DMS 273 (cell line): ENCODE data around the gene PCGF3.
"Not testable (repeated sequence)": the region's sequence is repeated elsewhere in the genome, so short reads cannot be mapped to it uniquely, and the experiment has no call there.

ENCODE experiments used
- DNase-seq: peaks from one replicate; lab custom pipeline; 2025; ENCODE audit not compliant: unreplicated experiment; lab: John Stamatoyannopoulos, UW

Gene PCGF3

GRCh38 chr4:740011-740410 lies 34.4 kb downstream of the PCGF3 start:
- no peak for DNase-seq

- DNase-seq = no peak
Measured at GRCh38 chr4:740656-741282, 35.1 kb downstream of the PCGF3 start.

DNA sequence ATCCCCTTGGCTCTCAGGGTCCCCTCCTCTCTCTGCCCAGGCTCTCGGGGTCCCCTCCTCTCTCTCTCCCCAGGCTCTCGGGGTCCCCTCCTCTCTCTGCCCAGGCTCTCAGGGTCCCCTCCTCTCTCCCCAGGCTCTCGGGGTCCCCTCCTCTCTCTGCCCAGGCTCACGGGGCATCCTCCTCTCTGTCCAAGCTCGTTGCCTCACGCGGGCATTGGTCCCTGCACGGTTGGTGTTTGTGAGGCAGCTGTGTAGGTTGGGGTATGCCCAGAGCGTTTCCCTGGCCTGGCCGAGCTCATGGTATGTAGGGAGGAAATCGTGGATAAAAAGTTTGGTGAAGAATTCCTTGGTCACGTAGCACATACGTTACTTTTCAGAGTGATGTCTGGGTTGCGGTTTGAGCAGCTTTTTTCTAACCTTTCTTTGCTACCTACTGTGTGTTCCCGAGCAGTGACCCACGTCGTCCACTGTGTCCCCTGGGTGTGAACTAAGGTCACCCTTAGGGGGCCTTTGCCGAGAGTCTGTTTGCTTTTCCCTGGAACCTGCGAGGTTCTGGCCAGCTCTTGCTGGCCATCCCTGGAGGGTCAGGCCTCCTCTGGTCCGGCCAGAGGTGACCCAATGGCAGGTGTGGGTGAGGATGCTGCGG lies 36.6 kb downstream of the PCGF3 start:
- no peak for DNase-seq

DNA sequence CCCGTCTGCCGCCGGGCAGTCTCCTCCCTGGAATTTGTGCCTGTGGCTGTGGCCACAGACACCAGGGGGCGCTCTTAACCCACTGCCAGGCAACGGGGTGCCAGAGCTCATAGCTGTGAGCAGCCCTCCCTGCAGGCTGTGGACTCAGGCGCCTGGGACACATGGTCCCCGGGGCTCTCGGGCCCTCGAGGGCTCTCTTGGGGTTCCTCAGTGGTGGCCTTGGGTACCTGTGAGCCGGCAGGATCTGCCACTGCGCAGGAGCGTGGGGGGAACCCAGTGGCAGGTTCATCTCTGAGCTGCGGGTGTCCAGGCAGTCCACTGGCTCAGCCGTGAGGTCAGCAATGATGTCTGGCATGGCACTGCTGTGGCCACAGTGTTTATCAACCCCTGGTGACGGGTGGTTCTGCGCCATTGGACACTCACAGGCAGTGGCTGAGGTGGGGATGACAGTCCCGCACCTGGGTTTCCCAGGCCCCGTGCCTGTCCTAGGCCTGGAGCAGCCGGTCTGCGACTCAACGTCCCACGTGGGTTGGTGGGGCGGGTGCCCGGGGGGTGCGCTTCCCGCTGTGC lies 37.2 kb downstream of the PCGF3 start:
- peak; percentile 73 for DNase-seq

GRCh38 chr4:743463-744211 lies 38.0 kb downstream of the PCGF3 start:
- DNase-seq = no peak

DNA sequence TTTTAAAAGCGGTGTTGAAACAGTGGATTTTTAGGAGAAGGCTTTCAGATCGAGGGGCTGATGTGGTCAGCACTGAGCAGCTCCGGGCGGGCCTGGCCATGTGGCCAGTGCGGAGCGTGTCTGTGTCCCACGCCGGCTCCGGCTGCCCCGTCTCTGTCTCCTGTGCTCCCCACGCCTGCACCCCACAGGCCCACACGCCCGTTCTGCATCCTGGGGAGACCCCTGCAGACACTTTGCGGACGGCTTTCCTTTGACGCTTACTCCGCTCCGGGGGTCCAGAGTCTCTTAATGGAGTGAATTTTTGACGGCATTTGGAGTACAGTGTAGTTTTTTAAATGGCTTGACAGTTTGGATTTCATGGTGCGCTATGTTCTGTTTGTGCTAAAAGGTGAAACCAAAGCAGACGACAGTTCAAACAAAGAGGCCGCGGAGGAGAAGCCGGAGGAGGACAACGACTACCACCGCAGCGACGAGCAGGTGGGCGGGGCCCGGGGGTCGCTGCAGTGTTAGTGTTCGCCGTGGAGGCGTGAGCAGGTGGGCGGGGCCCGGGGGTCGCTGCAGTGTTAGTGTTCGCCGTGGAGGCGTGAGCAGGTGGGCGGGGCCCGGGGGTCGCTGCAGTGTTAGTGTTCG lies 38.7 kb downstream of the PCGF3 start:
- DNase-seq = no peak

GRCh38 chr4:747546-748170 lies 42.0 kb downstream of the PCGF3 start:
- DNase-seq = no peak

GRCh38 chr4:748461-748860 lies 42.8 kb downstream of the PCGF3 start:
- no peak for DNase-seq

- no peak for DNase-seq
Measured at GRCh38 chr4:749698-750666, 44.4 kb downstream of the PCGF3 start.

DNA sequence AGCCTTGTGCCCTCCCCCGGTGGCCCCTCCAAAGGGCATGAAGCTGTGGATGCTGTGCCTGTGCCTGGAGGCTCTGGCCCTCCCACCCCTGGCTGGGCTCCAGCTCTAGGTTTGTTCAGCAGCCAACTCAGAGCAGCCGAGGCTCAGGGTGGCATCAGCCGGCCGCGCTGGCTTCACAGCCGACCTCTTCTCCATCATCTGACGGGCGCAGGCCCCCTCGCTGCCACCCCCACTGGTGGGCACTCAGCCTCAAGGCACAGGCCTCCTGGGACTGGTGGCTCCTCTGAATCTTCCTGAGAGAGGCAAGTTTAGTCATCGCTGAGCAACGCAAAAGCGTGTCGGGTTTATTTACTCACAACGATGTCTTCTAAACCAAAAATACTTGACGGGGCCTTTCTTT lies 46.0 kb downstream of the PCGF3 start:
- no peak for DNase-seq

GRCh38 chr4:752196-752861 lies 46.7 kb downstream of the PCGF3 start:
- DNase-seq = no peak

GRCh38 chr4:753186-753585 lies 47.6 kb downstream of the PCGF3 start:
- DNase-seq = not testable (repeated sequence)

DNA sequence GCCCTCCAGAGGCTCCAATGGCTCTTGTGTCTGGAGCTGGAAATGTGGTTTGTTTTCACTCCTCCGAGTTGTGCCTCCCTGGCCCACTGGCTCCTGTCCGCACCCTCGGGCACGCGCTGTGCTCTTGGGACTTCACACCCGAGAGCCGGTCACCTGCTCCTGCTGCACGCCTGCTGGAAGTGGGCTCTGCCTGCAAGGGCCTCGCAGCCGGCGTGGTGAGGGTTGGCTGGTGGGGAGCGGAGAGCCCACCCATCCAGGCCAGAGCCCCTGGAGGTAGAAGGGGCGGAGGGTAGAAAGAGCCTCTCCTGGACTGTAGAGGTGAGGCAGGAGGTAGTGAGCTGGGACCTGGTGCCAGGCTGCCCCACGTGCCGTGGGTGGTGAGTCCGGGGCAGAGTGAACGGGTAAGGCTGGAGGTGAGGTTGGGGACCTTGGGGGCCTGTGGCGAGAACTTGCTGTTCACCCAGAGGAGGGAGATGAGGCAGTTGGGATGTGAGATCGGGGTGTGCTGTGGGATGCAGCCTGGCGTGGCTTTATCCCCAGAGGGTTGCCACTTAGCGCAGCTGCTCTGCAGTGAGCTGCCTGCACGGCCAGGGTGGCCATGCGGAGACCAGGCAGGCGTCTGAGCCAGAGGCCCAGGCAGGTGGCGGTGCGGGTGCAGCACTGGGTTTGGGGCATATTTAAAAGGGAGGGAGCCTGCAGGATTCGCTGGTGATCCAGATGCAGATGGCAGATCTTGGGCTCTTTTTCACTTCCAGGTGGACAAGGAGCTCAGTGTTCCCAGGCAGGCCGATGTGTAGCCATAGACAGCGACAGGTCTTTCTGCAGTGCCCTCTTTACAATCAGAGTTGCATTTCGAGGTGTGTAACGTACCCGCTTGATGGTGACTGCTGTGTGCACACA lies 48.8 kb downstream of the PCGF3 start:
- no peak for DNase-seq

GRCh38 chr4:757111-757510 lies 51.5 kb downstream of the PCGF3 start:
- DNase-seq = no peak

DNA sequence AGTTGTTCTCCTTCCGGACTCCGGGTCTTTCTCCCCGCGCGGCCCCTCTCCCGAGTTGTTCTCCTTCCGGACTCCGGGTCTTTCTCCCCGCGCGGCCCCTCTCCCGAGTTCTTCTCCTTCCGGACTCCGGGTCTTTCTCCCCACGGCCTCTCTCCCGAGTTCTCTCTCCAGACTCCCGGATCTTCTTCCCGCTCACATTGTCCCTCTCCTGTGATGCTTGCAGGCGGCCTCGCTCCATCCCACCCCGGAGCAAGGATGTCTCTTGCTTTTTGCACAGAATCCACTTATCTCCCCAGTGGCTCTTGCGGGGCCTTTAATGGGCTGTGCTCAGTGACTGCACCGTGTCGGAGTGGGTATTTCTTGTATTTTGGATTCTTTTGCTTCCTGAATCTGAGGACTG lies 54.2 kb downstream of the PCGF3 start:
- not testable (repeated sequence) for DNase-seq

DNA sequence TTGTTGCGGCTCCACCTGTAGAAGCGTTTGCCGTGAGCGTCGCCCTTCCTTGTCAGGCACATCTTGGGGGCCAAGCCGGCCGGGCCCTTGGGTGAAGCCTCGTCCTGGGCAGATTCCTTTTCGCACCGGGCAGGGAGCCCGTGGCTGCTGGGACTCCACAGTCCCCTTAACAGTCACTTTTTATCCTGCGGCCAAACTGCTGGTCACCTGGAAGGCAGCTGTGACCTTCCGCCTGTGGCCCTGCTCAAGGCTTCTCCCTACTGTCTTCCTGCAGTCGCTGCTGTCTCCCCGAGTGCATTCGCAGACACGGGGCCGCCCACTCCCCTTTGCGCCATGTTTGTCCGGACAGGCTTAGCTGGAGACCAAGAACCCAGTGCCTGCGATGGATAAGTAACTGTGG lies 55.0 kb downstream of the PCGF3 start:
- DNase-seq = no peak

- DNase-seq = no peak
Measured at GRCh38 chr4:761086-761485, 55.5 kb downstream of the PCGF3 start.

DNA sequence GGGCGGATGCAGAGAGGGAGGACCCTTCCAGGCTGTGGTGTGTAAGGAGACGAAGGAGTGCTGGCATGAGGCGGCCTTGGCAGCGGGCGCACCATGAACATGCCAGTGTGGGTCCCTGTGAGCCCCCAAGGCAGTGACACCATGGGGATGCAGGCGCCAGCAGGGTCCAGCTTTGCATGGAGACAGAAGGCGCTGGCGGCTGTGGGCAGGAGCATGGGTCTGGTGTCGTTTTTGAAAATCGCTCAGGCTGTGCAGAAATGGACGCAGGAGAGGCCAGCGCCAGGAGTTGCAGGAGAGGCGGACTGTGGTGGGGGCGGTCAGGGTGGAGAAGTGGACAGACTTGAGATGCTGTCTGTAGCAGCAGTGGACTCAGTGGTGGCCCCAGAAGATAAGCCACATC lies 56.1 kb downstream of the PCGF3 start:
- no peak for DNase-seq
